ENCODE measurements around the gene NR2C1.

DNA sequence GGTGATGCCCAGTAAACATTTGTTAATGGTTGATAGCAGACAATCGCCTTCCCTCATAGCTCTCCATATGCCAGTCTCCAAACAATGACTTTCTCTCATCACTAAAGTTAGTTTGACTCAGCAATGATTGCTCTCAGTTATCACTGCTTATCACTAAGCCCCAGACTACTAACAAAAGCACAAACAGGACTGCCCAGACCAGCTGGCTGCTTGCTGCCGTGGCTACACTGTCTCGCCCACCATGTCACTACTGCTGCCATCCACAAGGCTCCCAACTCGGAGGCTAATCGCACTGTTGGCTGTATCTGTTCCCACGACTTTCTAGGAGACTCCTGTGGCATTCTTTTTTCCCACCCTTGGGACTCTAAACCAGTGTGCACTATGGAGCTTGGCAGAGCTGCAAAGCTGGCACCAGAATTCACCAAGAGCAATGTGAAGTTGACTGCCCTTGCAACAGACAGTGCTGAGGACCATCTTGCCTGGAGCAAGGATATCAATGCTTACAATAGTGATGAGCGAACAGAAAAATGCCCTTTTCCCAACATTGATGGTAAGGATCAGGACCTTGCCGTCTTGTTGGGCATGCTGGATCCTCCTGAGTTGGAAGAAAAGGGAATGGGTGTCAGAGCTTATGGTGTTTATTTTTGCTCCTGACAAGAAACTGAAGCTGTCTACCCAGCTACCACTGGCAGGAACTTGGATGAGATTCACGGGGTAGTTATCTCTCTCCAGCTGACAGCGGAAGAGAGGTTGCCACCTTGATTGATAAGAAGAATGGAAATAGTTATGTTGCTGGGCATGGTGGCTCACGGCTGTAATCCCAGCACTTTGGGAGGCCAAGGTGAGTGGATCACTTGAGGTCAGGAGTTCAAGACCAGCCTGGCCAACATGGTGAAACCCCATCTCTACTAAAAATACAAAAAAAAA lies 27.1 kb upstream of the NR2C1 start:
- no peak for TF ChIP-seq POLR2AphosphoS5 (IDR thresholded peaks at IDR 0.05)
- TF ChIP-seq, protein P1, sequence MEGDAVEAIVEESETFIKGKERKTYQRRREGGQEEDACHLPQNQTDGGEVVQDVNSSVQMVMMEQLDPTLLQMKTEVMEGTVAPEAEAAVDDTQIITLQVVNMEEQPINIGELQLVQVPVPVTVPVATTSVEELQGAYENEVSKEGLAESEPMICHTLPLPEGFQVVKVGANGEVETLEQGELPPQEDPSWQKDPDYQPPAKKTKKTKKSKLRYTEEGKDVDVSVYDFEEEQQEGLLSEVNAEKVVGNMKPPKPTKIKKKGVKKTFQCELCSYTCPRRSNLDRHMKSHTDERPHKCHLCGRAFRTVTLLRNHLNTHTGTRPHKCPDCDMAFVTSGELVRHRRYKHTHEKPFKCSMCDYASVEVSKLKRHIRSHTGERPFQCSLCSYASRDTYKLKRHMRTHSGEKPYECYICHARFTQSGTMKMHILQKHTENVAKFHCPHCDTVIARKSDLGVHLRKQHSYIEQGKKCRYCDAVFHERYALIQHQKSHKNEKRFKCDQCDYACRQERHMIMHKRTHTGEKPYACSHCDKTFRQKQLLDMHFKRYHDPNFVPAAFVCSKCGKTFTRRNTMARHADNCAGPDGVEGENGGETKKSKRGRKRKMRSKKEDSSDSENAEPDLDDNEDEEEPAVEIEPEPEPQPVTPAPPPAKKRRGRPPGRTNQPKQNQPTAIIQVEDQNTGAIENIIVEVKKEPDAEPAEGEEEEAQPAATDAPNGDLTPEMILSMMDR (IDR thresholded peaks at IDR 0.05) = no peak

Measured in esophagus muscularis mucosa (tissue), 3 donors.